Naive thymus-derived CD4-positive, alpha-beta T cell (primary cell): ENCODE measurements around the gene PQBP1. TPM values are rescaled to one million over a fixed set of nuclear protein-coding genes. Genes with fewer than 3 reads are reported as not detected.

Experiments used
- ATAC-seq: fragments of 150-1000 bp; cut with Tn5 transposase; 2 replicates; pipeline ENCODE4 v1.10.0; 2021; ENCODE audit warnings: mild to moderate bottlenecking, moderate library complexity
- CTCF ChIA-PET: fragments of 350-600 bp; sonication (Branson Sonifier 250); formaldehyde crosslinking; loops from one replicate; lab custom pipeline; 2021; ENCODE audit warnings: antibody characterized with exemption; lab: Charles Lee
- POLR2A ChIA-PET: fragments of 350-600 bp; sonication (Branson Sonifier 250); formaldehyde crosslinking; loops from one replicate; lab custom pipeline; 2021; ENCODE audit warnings: antibody characterized with exemption, inconsistent platforms; lab: Charles Lee
- DNase-seq, 9 donors: peaks; one replicate each; pipeline versions ENCODE4 v3.0.0 to v3.0.0-alpha.2; 2020 to 2022; ENCODE audit warnings: mixed read lengths in 1 of 9
- H3K27ac ChIP-seq: one replicate; pipeline ENCODE4 v1.7.0; 2013; ENCODE audit warnings: mild to moderate bottlenecking, low read depth, low read length, moderate library complexity
- H3K27me3 ChIP-seq, 2 donors: one replicate each; pipeline ENCODE4 v1.7.0; 2013; ENCODE audit warnings: low read length in 2 of 2, mild to moderate bottlenecking in 2 of 2, moderate library complexity in 2 of 2; ENCODE audit not compliant: control insufficient read depth in 2 of 2, insufficient read depth in 2 of 2
- H3K36me3 ChIP-seq, 3 experiments: 1 replicate in 2 of 3; 2 replicates in 1 of 3; pipeline ENCODE4 v1.7.0; 2013; ENCODE audit warnings: low read length in 3 of 3, mild to moderate bottlenecking in 3 of 3, moderate library complexity in 1 of 3; ENCODE audit not compliant: insufficient read depth in 3 of 3, control insufficient read depth in 2 of 3
- H3K4me1 ChIP-seq, 2 donors: one replicate each; pipeline ENCODE4 v1.7.0; 2013; ENCODE audit warnings: low read length in 2 of 2, mild to moderate bottlenecking in 2 of 2, moderate library complexity in 1 of 2; ENCODE audit not compliant: control insufficient read depth in 2 of 2, insufficient read depth in 2 of 2
- H3K4me3 ChIP-seq: 2 replicates; pipeline ENCODE4 v1.7.0; 2013; ENCODE audit warnings: mild to moderate bottlenecking, low read length
- H3K9me3 ChIP-seq, 3 experiments: 1 replicate in 2 of 3; 2 replicates in 1 of 3; pipeline ENCODE4 v1.7.0; 2013; ENCODE audit warnings: low read length in 3 of 3; ENCODE audit not compliant: control insufficient read depth in 2 of 3
- H3K27ac Mint-ChIP-seq, 9 donors: one replicate each; pipeline ENCODE4 v1.8.0; 2020 to 2022; ENCODE audit warnings: mixed read lengths in 9 of 9, mild to moderate bottlenecking in 8 of 9, moderate library complexity in 5 of 9, inconsistent platforms in 2 of 9
- H3K27me3 Mint-ChIP-seq, 5 donors: one replicate each; pipeline ENCODE4 v1.8.0; 2021 to 2022; ENCODE audit warnings: mixed read lengths in 5 of 5, mild to moderate bottlenecking in 1 of 5
- H3K36me3 Mint-ChIP-seq, 5 donors: one replicate each; pipeline ENCODE4 v1.8.0; 2020 to 2022; ENCODE audit warnings: mixed read lengths in 5 of 5, mild to moderate bottlenecking in 3 of 5, inconsistent platforms in 1 of 5
- H3K4me1 Mint-ChIP-seq, 7 donors: one replicate each; pipeline ENCODE4 v1.8.0; 2020 to 2022; ENCODE audit warnings: mixed read lengths in 7 of 7, mild to moderate bottlenecking in 3 of 7, inconsistent platforms in 1 of 7
- H3K4me3 Mint-ChIP-seq, 10 donors: one replicate each; pipeline ENCODE4 v1.8.0; 2020 to 2022; ENCODE audit warnings: mild to moderate bottlenecking in 10 of 10, mixed read lengths in 10 of 10, moderate library complexity in 6 of 10, inconsistent platforms in 2 of 10
- H3K9me3 Mint-ChIP-seq, 11 donors: one replicate each; pipeline ENCODE4 v1.8.0; 2020 to 2022; ENCODE audit warnings: mixed read lengths in 11 of 11, mild to moderate bottlenecking in 4 of 11, inconsistent platforms in 1 of 11, moderate library complexity in 1 of 11
- intact Hi-C, 2 donors: fragments of 100-400 bp; cut with micrococcal nuclease; formaldehyde crosslinking; loops; one replicate each; pipeline ENCODE4 v1.15.1; 2023
- polyA plus RNA-seq, 2 donors: library from polyadenylated mRNA; unstranded; fragments of 300-500 nt; fragmentation: Illumina TruSeq; gene quantifications; one replicate each; pipeline ENCODE4 v1.2.3, GENCODE V29; 2021
- total RNA-seq, 6 experiments: library from RNA in 5 of 6; stranded (reverse) in 5 of 6; gene quantifications; 1 replicate in 5 of 6; 2 replicates in 1 of 6; pipeline ENCODE4 v1.2.3 and lab custom pipeline; 2021 to 2026

The PQBP1 gene
- total and polyA plus RNA-seq, 7 experiments from 2014 or later: 64.1 to 125 (median 80.3) TPM

GRCh38 chrX:48896611-48897011 is 1.1 kb upstream of the PQBP1 start:
- H3K27ac ChIP-seq: peak overlapping the region; percentile 98
- Mint-ChIP-seq H3K36me3 (peaks cover 0 to 6% (median 0%) of the 10 kb centered on the region in 5 donors), H3K27ac (peak overlapping the region; percentile 89 to 98 (median 94)), H3K27me3 (no peaks in the 10 kb centered on the region), H3K4me3 (peak overlapping the region; percentile 83 to 100 (median 91)), H3K9me3 (peaks cover 0 to 4% (median 0%) of the 10 kb centered on the region in 11 donors), H3K4me1 (peaks cover 6 to 42% (median 24%) of the 10 kb centered on the region in 7 donors)
- H3K4me1 ChIP-seq: peaks cover 15 to 20% of the 10 kb centered on the region in 2 donors
- no peaks in the 10 kb centered on the region for H3K27me3 ChIP-seq
- ChIA-PET CTCF (interaction anchor here (0.8 kb wide), 1 partner anchor 50 kb away, joined by 3 read pairs; no protein-coding TSS in a partner anchor), POLR2A (interaction anchor here (1.4 to 4.1 kb wide), 5 partner anchors 15 to 357 kb away, joined by 3 to 29 read pairs (median 10); partner anchors contain the start of genes OTUD5, PIM2, SLC35A2 and TBC1D25)
- intact Hi-C loops: loop anchor here (1.0 to 10.0 kb wide), 16 partner anchors 15 to 1334 kb away; partner anchors contain the start of genes MAGIX (in 2 of the 2), PPP1R3F (in 2 of the 2), ARAF (in 1 of the 2) and FOXP3 (in 1 of the 2)
- H3K9me3 ChIP-seq: no peaks in the 10 kb centered on the region
- peak overlapping the region; percentile 91 for H3K4me3 ChIP-seq
- peaks cover 0 to 20% (median 6%) of the 10 kb centered on the region in 3 experiments for H3K36me3 ChIP-seq
- DNase-seq (no peak), ATAC-seq (no peak)

GRCh38 chrX:48897157-48897624 is 539 bp upstream of the PQBP1 start:
- peak in 7 of 9 donors; percentile 35 to 60 (median 55) for DNase-seq
- peak; percentile 52 for ATAC-seq
- Histone ChIP-seq H3K27me3 (no peaks in the 10 kb centered on the region), H3K4me3 (peak overlapping the region; percentile 91), H3K27ac (peak overlapping the region; percentile 98), H3K4me1 (peaks cover 12 to 16% of the 10 kb centered on the region in 2 donors), H3K9me3 (no peaks in the 10 kb centered on the region), H3K36me3 (peaks cover 0 to 26% (median 6%) of the 10 kb centered on the region in 3 experiments)
- H3K36me3 Mint-ChIP-seq: peaks cover 0 to 9% (median 0%) of the 10 kb centered on the region in 5 donors
- H3K9me3 Mint-ChIP-seq: peaks cover 0 to 4% (median 0%) of the 10 kb centered on the region in 11 donors
- CTCF ChIA-PET: interaction anchor here (1.0 to 1.1 kb wide), 3 partner anchors 9 to 249 kb away, joined by 3 to 5 read pairs (median 5); no protein-coding TSS in a partner anchor
- H3K27me3 Mint-ChIP-seq: no peaks in the 10 kb centered on the region
- peak overlapping the region; percentile 83 to 100 (median 91) for H3K4me3 Mint-ChIP-seq
- peak overlapping the region; percentile 89 to 98 (median 94) for H3K27ac Mint-ChIP-seq
- POLR2A ChIA-PET: interaction anchor here (0.7 to 4.1 kb wide), 11 partner anchors 11 to 357 kb away, joined by 3 to 29 read pairs (median 7); partner anchors contain the start of genes HDAC6, OTUD5, PIM2 and SLC35A2
- H3K4me1 Mint-ChIP-seq: peaks cover 6 to 42% (median 24%) of the 10 kb centered on the region in 7 donors
- intact Hi-C loops: loop anchor here (1.0 to 10.0 kb wide), 16 partner anchors 14 to 1335 kb away; partner anchors contain the start of genes MAGIX (in 2 of the 2), PPP1R3F (in 2 of the 2), ARAF (in 1 of the 2) and FOXP3 (in 1 of the 2)

- Histone ChIP-seq H3K27ac (peak overlapping the region; percentile 98), H3K9me3 (no peaks in the 10 kb centered on the region), H3K36me3 (peaks cover 4 to 35% (median 6%) of the 10 kb centered on the region in 3 experiments), H3K4me1 (peaks cover 12 to 16% of the 10 kb centered on the region in 2 donors), H3K4me3 (no peak overlapping the region), H3K27me3 (no peaks in the 10 kb centered on the region)
- Mint-ChIP-seq H3K27me3 (no peaks in the 10 kb centered on the region), H3K27ac (peak overlapping the region in 5 of 9 donors; percentile 6 to 97 (median 23)), H3K9me3 (peaks cover 0 to 3% (median 0%) of the 10 kb centered on the region in 11 donors), H3K4me1 (peaks cover 6 to 38% (median 24%) of the 10 kb centered on the region in 7 donors), H3K4me3 (peak overlapping the region in 3 of 10 donors; percentile 48 to 91 (median 91)), H3K36me3 (peaks cover 0 to 14% (median 5%) of the 10 kb centered on the region in 5 donors)
- CTCF ChIA-PET: no interaction called here
- intact Hi-C loops: loop anchor here (5.0 to 10.0 kb wide), 8 partner anchors 103 to 1337 kb away; partner anchors contain the start of genes MAGIX (in 2 of the 2), PPP1R3F (in 2 of the 2), ARAF (in 1 of the 2) and FOXP3 (in 1 of the 2)
- POLR2A ChIA-PET: interaction anchor here (0.7 to 4.1 kb wide), 3 partner anchors 12 to 230 kb away, joined by 4 to 29 read pairs (median 6); partner anchors contain the start of gene SLC35A2
- DNase-seq (no peak), ATAC-seq (no peak)
Observed at GRCh38 chrX:48899078-48899410, 1.3 kb downstream of the PQBP1 start.

GRCh38 chrX:48901069-48901468 is 3.3 kb downstream of the PQBP1 start:
- Mint-ChIP-seq H3K9me3 (peaks cover 0 to 3% (median 0%) of the 10 kb centered on the region in 11 donors), H3K4me3 (no peak overlapping the region), H3K27me3 (no peaks in the 10 kb centered on the region), H3K27ac (peak overlapping the region in 1 of 9 donors; percentile 60), H3K36me3 (peaks cover 0 to 12% (median 6%) of the 10 kb centered on the region in 5 donors), H3K4me1 (peaks cover 0 to 31% (median 15%) of the 10 kb centered on the region in 7 donors)
- intact Hi-C loops: no loop called here
- DNase-seq (no peak), ATAC-seq (no peak)
- peaks cover 12 to 16% of the 10 kb centered on the region in 2 donors for H3K4me1 ChIP-seq
- H3K27me3 ChIP-seq: no peaks in the 10 kb centered on the region
- CTCF ChIA-PET: interaction anchor here (0.6 kb wide), 1 partner anchor 351 kb away, joined by 4 read pairs; no protein-coding TSS in a partner anchor
- H3K36me3 ChIP-seq: peaks cover 4 to 55% (median 6%) of the 10 kb centered on the region in 3 experiments
- POLR2A ChIA-PET: interaction anchor here (0.7 to 3.2 kb wide), 3 partner anchors 8 to 15 kb away, joined by 3 to 9 read pairs (median 4); no protein-coding TSS in a partner anchor
- no peak overlapping the region for H3K4me3 ChIP-seq
- no peak overlapping the region for H3K27ac ChIP-seq
- H3K9me3 ChIP-seq: no peaks in the 10 kb centered on the region

- H3K9me3 ChIP-seq: no peaks in the 10 kb centered on the region
- intact Hi-C loops: no loop called here
- H3K36me3 ChIP-seq: peaks cover 4 to 60% (median 6%) of the 10 kb centered on the region in 3 experiments
- Mint-ChIP-seq H3K4me1 (peaks cover 0 to 21% (median 10%) of the 10 kb centered on the region in 7 donors), H3K36me3 (peaks cover 0 to 12% (median 6%) of the 10 kb centered on the region in 5 donors), H3K27me3 (no peaks in the 10 kb centered on the region), H3K9me3 (peaks cover 0 to 3% (median 0%) of the 10 kb centered on the region in 11 donors), H3K27ac (peak overlapping the region in 2 of 9 donors; percentile 9 to 13), H3K4me3 (no peak overlapping the region)
- ChIA-PET POLR2A (interaction anchor here (2.4 to 3.2 kb wide), 2 partner anchors 10 to 14 kb away, joined by 9 to 10 read pairs; partner anchors contain the start of gene SLC35A2), CTCF (no interaction called here)
- no peak for ATAC-seq
- no peak for DNase-seq
- H3K4me1 ChIP-seq: peaks cover 6 to 10% of the 10 kb centered on the region in 2 donors
- no peak overlapping the region for H3K27ac ChIP-seq
- no peaks in the 10 kb centered on the region for H3K27me3 ChIP-seq
- H3K4me3 ChIP-seq: no peak overlapping the region
Observed at GRCh38 chrX:48902135-48902534, 4.4 kb downstream of the PQBP1 start.

- Histone ChIP-seq H3K27me3 (no peaks in the 10 kb centered on the region), H3K4me1 (peaks cover 6 to 10% of the 10 kb centered on the region in 2 donors), H3K27ac (no peak overlapping the region), H3K36me3 (peaks cover 4 to 60% (median 6%) of the 10 kb centered on the region in 3 experiments), H3K9me3 (no peaks in the 10 kb centered on the region), H3K4me3 (no peak overlapping the region)
- H3K4me3 Mint-ChIP-seq: no peak overlapping the region
- no peak overlapping the region for H3K27ac Mint-ChIP-seq
- peaks cover 0 to 11% (median 6%) of the 10 kb centered on the region in 5 donors for H3K36me3 Mint-ChIP-seq
- ChIA-PET POLR2A (interaction anchor here (2.4 to 3.2 kb wide), 2 partner anchors 10 to 13 kb away, joined by 9 to 10 read pairs; partner anchors contain the start of gene SLC35A2), CTCF (no interaction called here)
- intact Hi-C loops: no loop called here
- ATAC-seq: no peak
- DNase-seq: no peak
- peaks cover 0 to 2% (median 0%) of the 10 kb centered on the region in 11 donors for H3K9me3 Mint-ChIP-seq
- H3K27me3 Mint-ChIP-seq: no peaks in the 10 kb centered on the region
- H3K4me1 Mint-ChIP-seq: peaks cover 0 to 18% (median 8%) of the 10 kb centered on the region in 7 donors
Observed at GRCh38 chrX:48902776-48903175, 5.0 kb downstream of the PQBP1 start.
